Stimulated activated naive CD8-positive, alpha-beta T cell treated with anti-CD3 and anti-CD28 coated beads, Interleukin-15, Interleukin-2, amounts not matched to agents 100 ng/mL and 50 ng/mL, for 24 hours (primary cell): Measurements from ENCODE around the gene SLC26A1.
"Not testable (repeated sequence)": the region's sequence is repeated elsewhere in the genome, so short reads cannot be mapped to it uniquely, and the experiment has no call there.

Source experiments
- H3K27ac Mint-ChIP-seq: one replicate; pipeline ENCODE4 v1.8.0; 2021; ENCODE audit warnings: mild to moderate bottlenecking, mixed read lengths
- H3K27me3 Mint-ChIP-seq: one replicate; pipeline ENCODE4 v1.8.0; 2021; ENCODE audit warnings: mixed read lengths
- H3K36me3 Mint-ChIP-seq: one replicate; pipeline ENCODE4 v1.8.0; 2021; ENCODE audit warnings: low read depth, mixed read lengths
- H3K4me1 Mint-ChIP-seq: one replicate; pipeline ENCODE4 v1.8.0; 2021; ENCODE audit warnings: low read depth, mixed read lengths
- H3K4me3 Mint-ChIP-seq: one replicate; pipeline ENCODE4 v1.8.0; 2021; ENCODE audit warnings: mild to moderate bottlenecking, mixed read lengths
- H3K9me3 Mint-ChIP-seq: one replicate; pipeline ENCODE4 v1.8.0; 2021; ENCODE audit warnings: mixed read lengths

Gene SLC26A1

GRCh38 chr4:945274-946102 is 47.7 kb downstream of the SLC26A1 start:
- Mint-ChIP-seq H3K4me1 (no peaks in the 10 kb centered on the region), H3K36me3 (peaks cover 4% of the 10 kb centered on the region), H3K27me3 (no peaks in the 10 kb centered on the region), H3K9me3 (no peaks in the 10 kb centered on the region), H3K4me3 (no peak overlapping the region), H3K27ac (no peak overlapping the region)

GRCh38 chr4:939508-939907 is 53.7 kb downstream of the SLC26A1 start:
- not testable (repeated sequence) for H3K36me3 Mint-ChIP-seq, H3K4me3 Mint-ChIP-seq, H3K27me3 Mint-ChIP-seq, H3K27ac Mint-ChIP-seq, H3K9me3 Mint-ChIP-seq
- H3K4me1 Mint-ChIP-seq = peaks cover 12% of the 10 kb centered on the region
